Measurements from ENCODE around the gene UBE2J1.
"Not testable (repeated sequence)": the region's sequence is repeated elsewhere in the genome, so short reads cannot be mapped to it uniquely, and the experiment has no call there.

The UBE2J1 gene

GRCh38 chr6:89297695-89298351 is 54.7 kb downstream of the UBE2J1 start:
- H3K4me1 ChIP-seq, result no peaks in the 10 kb centered on the region
- H3K36me3 ChIP-seq, result no peaks in the 10 kb centered on the region
- no peak overlapping the region for H3K4me3 ChIP-seq (ENCODE audit: low read depth, low read length)
- H3K9me3 ChIP-seq, result no peaks in the 10 kb centered on the region
- TF ChIP-seq CTCF (IDR thresholded peaks at IDR 0.05; ENCODE audit: low read depth, low read length), result no peak
- DNase-seq, result no peak
- H3K27me3 ChIP-seq, result no peaks in the 10 kb centered on the region

- no peak for DNase-seq
- Histone ChIP-seq H3K9me3 (no peaks in the 10 kb centered on the region), H3K36me3 (no peaks in the 10 kb centered on the region), H3K4me3 (ENCODE audit: low read depth, low read length) (no peak overlapping the region), H3K4me1 (no peaks in the 10 kb centered on the region), H3K27me3 (no peaks in the 10 kb centered on the region)
- TF ChIP-seq CTCF (IDR thresholded peaks at IDR 0.05; ENCODE audit: low read depth, low read length), result no peak
Measured at GRCh38 chr6:89295981-89296380, 56.5 kb downstream of the UBE2J1 start.

GRCh38 chr6:89295116-89295515 is 57.4 kb downstream of the UBE2J1 start:
- H3K4me1 ChIP-seq; H3K9me3 ChIP-seq; H3K27me3 ChIP-seq; H3K36me3 ChIP-seq; H3K4me3 ChIP-seq (ENCODE audit: low read depth, low read length); DNase-seq: not testable (repeated sequence)

- Histone ChIP-seq H3K4me1 (no peaks in the 10 kb centered on the region), H3K4me3 (ENCODE audit: low read depth, low read length) (no peak overlapping the region), H3K36me3 (no peaks in the 10 kb centered on the region), H3K9me3 (no peaks in the 10 kb centered on the region), H3K27me3 (no peaks in the 10 kb centered on the region)
- DNase-seq, result no peak
- no peak for TF ChIP-seq CTCF (IDR thresholded peaks at IDR 0.05; ENCODE audit: low read depth, low read length)
Measured at GRCh38 chr6:89291256-89291819, 61.2 kb downstream of the UBE2J1 start.

- Histone ChIP-seq H3K9me3 (no peaks in the 10 kb centered on the region), H3K4me3 (ENCODE audit: low read depth, low read length) (no peak overlapping the region), H3K27me3 (no peaks in the 10 kb centered on the region), H3K4me1 (no peaks in the 10 kb centered on the region), H3K36me3 (no peaks in the 10 kb centered on the region)
- no peak for DNase-seq
- TF ChIP-seq CTCF (IDR thresholded peaks at IDR 0.05; ENCODE audit: low read depth, low read length), result no peak
Measured at GRCh38 chr6:89290401-89291155, 61.9 kb downstream of the UBE2J1 start.

GRCh38 chr6:89289710-89290109 is 62.8 kb downstream of the UBE2J1 start:
- no peaks in the 10 kb centered on the region for H3K4me1 ChIP-seq
- TF ChIP-seq CTCF (IDR thresholded peaks at IDR 0.05; ENCODE audit: low read depth, low read length), result no peak
- DNase-seq, result no peak

More at GRCh38 chr6:89289710-89290109, 62.8 kb downstream of the UBE2J1 start:
- Histone ChIP-seq H3K27me3 (no peaks in the 10 kb centered on the region), H3K36me3 (no peaks in the 10 kb centered on the region), H3K9me3 (no peaks in the 10 kb centered on the region), H3K4me3 (ENCODE audit: low read depth, low read length) (no peak overlapping the region)
